BE2C (cell line): Measurements from ENCODE around the gene SPRED2.
"Not testable (repeated sequence)": the region's sequence is repeated elsewhere in the genome, so short reads cannot be mapped to it uniquely, and the experiment has no call there.

ENCODE experiments used
- DNase-seq: peaks from one replicate; pipeline ENCODE4 v3.0.0-alpha.2; 2020
- H3K27me3 ChIP-seq: fragments of 250-450 bp; sonication (Bioruptor Pico); 2 replicates; pipeline ENCODE4 v1.5.1; 2020; ENCODE audit warnings: mild to moderate bottlenecking
- H3K36me3 ChIP-seq: fragments of 250-450 bp; sonication (Bioruptor Pico); 2 replicates; pipeline ENCODE4 v1.5.1; 2020; ENCODE audit warnings: mild to moderate bottlenecking
- H3K4me1 ChIP-seq: fragments of 250-450 bp; sonication (Bioruptor Pico); 2 replicates; pipeline ENCODE4 v1.5.1; 2020
- H3K4me3 ChIP-seq: 2 replicates; pipeline ENCODE4 v1.5.1; 2011; ENCODE audit warnings: low read depth, low read length
- H3K9me3 ChIP-seq: fragments of 250-450 bp; sonication (Bioruptor Pico); 2 replicates; pipeline ENCODE4 v1.5.1; 2020
- CTCF ChIP-seq: IDR thresholded peaks from 2 replicates; pipeline ENCODE4 v1.5.1; 2012; ENCODE audit warnings: mild to moderate bottlenecking, low read depth, low read length

SPRED2 gene

GRCh38 chr2:65320042-65320725, 112.2 kb downstream of the SPRED2 start:
- DNase-seq, result no peak
- Histone ChIP-seq H3K9me3 (no peaks in the 10 kb centered on the region), H3K4me1 (no peaks in the 10 kb centered on the region), H3K4me3 (no peak overlapping the region), H3K36me3 (peaks cover 4% of the 10 kb centered on the region; the same call in 1 of the 2 replicates), H3K27me3 (no peaks in the 10 kb centered on the region)
- no peak for TF ChIP-seq CTCF

GRCh38 chr2:65319674-65320041, 112.7 kb downstream of the SPRED2 start:
- Histone ChIP-seq H3K36me3 (peaks cover 5% of the 10 kb centered on the region; the same call in 1 of the 2 replicates), H3K27me3 (no peaks in the 10 kb centered on the region), H3K9me3 (no peaks in the 10 kb centered on the region), H3K4me1 (no peaks in the 10 kb centered on the region), H3K4me3 (no peak overlapping the region)
- no peak for TF ChIP-seq CTCF
- no peak for DNase-seq

- Histone ChIP-seq H3K27me3 (no peaks in the 10 kb centered on the region), H3K4me3 (no peak overlapping the region), H3K36me3 (peaks cover 5% of the 10 kb centered on the region; the same call in 1 of the 2 replicates), H3K4me1 (no peaks in the 10 kb centered on the region), H3K9me3 (no peaks in the 10 kb centered on the region)
- TF ChIP-seq CTCF, result no peak
- no peak for DNase-seq
These were observed 113.2 kb downstream of the SPRED2 start for GRCh38 chr2:65319072-65319673.

GRCh38 chr2:65317841-65318240, 114.6 kb downstream of the SPRED2 start:
- no peak overlapping the region for H3K4me3 ChIP-seq
- no peak for TF ChIP-seq CTCF
- no peaks in the 10 kb centered on the region for H3K4me1 ChIP-seq
- H3K9me3 ChIP-seq, result no peaks in the 10 kb centered on the region
- DNase-seq, result no peak
- H3K36me3 ChIP-seq, result peaks cover 9% of the 10 kb centered on the region
- no peaks in the 10 kb centered on the region for H3K27me3 ChIP-seq

GRCh38 chr2:65317351-65317750, 115.0 kb downstream of the SPRED2 start:
- H3K9me3 ChIP-seq, H3K27me3 ChIP-seq, H3K4me3 ChIP-seq, H3K4me1 ChIP-seq, DNase-seq: not testable (repeated sequence)
- H3K36me3 ChIP-seq, result peaks cover 12% of the 10 kb centered on the region

- H3K4me1 ChIP-seq, result no peaks in the 10 kb centered on the region
- H3K36me3 ChIP-seq, result peaks cover 12% of the 10 kb centered on the region
- no peaks in the 10 kb centered on the region for H3K27me3 ChIP-seq
- no peak for TF ChIP-seq CTCF
- DNase-seq, result no peak
- no peak overlapping the region for H3K4me3 ChIP-seq
- no peaks in the 10 kb centered on the region for H3K9me3 ChIP-seq
These were observed 116.3 kb downstream of the SPRED2 start for GRCh38 chr2:65316072-65316471.
